Ammon's horn (tissue), 1 donor: ENCODE results near the gene OPCML.

ENCODE experiments used
- DNase-seq: peaks from one replicate; pipeline ENCODE4 v3.0.0-alpha.2; 2016; ENCODE audit warnings: low spot score

The OPCML gene

GRCh38 chr11:133173810-133174412 is 358.4 kb downstream of the OPCML start:
- no peak for DNase-seq

GRCh38 chr11:133172349-133172748 is 360.0 kb downstream of the OPCML start:
- no peak for DNase-seq

DNA sequence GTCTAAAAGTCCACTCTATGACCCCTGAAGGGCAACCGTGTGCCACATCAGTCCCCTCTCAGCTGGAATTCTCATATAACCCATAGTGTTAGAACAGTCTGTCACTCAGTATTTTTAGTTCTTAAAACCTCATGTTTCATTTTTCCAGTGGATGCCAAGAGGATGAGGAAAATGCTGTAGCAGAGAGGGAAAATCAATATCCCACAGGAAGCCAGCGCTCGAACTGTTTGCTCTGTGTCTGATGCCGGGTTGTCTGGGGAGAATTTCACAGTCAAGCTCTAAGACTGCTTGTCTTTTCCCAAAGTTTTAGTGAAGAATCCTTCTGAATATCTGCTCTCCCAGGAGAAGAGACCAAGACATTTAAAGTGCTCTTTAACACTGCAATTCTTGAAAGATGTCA is 360.9 kb downstream of the OPCML start:
- no peak for DNase-seq

DNA sequence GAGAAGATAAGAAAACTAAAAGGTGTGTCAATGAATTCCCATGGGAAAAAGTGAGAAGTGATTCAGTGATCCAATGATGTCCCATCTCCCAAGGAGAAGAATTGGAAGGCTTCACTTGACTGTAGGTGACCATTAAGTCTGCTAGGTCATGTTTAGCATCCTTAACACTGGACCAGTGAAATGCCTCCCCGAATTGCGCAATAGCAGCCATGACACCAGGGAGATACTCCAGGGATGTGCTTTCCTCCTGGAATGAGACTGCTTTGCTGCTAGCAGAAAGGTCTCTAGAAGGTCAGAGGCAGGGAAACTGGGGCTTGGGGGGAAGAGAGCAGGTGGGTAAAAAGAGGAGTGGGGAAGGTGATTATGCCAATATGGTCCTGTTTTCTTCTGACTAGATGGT is 364.3 kb downstream of the OPCML start:
- DNase-seq = no peak

DNA sequence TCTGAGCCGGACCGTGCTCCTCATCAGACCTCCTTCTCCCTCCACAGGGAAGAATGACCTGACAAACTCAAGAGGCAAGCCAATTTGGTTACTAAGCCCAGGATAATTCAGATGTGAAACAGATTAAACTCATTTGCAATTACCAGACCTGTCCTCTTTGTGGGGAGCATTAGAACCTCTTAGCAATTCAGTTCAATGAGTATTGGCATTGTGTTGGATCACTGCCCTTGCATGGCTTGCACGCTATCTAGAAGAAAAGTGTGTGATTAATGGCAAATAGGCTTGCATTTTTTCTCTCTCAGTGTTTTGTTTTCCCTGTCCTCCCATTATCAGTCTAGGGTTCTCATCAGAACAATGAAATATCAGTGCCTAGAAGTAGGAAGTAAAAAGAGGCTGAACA is 365.6 kb downstream of the OPCML start:
- DNase-seq = no peak

- no peak for DNase-seq
Measured at GRCh38 chr11:133164986-133165385, 367.3 kb downstream of the OPCML start.

GRCh38 chr11:133163463-133164419 is 368.6 kb downstream of the OPCML start:
- peak; percentile 80 for DNase-seq

DNA sequence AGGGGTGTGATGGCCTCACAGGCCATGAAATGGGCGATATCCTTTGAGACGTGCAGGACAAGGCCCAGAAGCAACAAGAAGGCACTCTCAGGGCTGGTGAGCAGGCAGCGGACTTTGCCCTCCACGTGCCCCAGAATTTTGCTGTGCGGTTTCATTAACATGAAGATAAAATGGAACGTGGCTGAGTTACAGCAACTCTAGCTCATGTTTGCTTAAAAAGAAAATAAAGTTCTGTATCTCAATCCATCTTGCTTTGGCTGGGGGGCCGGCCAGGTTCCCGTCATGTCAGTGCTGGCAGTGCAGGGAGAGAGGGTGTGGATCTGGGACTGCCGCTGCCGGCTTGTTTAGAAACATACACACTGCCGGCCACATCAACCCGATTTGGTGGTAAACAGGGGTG is 370.1 kb downstream of the OPCML start:
- no peak for DNase-seq

GRCh38 chr11:133160754-133161153 is 371.5 kb downstream of the OPCML start:
- no peak for DNase-seq

DNA sequence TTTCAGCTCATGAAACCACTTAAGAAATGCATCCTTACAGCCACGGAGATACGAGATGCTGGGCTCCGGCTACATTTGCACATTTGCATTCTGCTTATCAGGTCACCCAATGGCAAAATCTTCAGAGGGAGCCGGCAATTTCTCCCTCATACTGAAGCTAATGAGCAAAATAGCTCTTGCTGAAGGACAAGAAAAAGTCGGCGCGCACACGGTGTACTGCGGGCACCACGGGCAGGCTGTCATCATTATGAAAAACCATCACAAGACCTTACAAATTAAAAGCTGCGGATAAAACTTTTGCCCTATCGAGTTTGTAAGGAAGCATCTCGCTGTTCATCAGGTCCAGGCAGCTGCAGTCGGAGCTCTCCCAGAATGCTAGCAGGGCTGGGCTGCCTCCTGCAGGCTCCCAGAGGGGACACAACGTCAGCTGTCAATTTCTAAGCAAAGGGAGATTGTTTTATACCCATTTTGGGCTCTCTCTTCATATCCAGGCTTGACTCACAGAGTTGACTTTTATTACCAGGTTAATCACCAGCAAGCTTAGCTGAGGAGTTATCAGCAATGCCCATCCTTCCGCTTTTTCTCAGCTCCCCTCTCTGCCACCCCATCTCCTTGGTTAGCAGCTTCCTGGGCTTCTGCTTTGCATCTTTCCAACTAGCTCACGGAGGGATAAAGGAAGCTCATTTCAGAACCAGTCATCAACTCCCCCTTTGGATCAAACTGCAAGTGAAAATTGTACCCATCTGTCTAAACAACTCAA is 375.1 kb downstream of the OPCML start:
- DNase-seq = peak; percentile 28

DNA sequence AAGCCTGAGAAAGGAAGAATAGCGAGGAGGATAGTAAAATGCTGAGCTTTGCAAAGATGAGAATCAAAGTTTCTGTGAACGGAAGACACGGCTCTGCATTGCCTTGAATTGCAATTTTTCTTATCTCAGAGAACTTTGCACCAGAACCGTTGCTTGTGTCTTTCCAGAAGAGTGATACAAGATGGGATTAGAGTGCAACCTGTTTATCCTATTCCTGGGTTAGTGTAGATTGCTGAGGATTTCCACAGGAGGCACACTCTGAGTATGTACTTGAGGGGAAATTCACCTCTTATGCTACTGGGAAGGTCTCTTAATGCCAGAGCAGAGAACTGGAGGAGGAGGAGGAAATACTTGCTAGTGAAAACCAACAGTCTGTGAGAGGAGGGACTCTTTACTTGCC is 377.5 kb downstream of the OPCML start:
- no peak for DNase-seq

DNA sequence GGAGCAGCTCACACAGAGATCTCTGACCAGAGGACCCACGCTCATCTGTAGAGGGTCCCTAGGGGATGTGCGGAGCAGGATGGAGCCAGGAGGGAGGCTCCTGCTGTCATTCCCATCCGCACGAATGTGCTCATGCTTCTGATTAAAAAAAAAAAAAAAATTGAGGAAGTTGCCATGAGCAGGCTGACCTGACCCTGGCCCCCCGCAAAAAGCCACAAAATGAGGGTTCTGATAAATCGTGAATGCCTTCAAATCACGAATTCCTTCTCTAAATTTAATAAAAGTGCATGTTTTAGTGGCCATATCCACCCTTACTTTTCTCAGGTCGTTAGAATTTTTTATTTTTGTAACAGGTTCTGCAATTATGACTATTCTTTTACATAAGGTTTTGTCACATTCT is 378.2 kb downstream of the OPCML start:
- DNase-seq = no peak

DNA sequence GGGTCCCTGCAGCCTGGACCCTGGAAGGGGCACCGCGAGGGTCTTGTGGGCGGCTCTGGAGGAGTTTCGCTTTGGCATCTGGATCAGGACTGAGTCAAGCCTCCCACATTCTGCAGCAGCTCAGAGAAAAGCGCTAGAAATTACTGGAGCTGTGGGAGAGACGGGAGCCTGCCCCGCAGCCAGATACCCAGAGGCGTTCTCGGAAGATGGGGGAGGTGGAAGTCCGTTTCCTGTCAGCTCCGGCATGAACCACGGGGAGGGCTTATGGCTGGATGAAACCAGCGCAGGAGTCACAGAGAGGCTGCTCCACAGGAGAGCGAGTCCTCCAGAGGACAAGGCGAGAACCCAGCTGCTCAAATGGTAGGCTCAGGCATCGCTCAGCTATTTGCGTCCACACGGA is 379.3 kb downstream of the OPCML start:
- no peak for DNase-seq

- DNase-seq = no peak
Measured at GRCh38 chr11:133149698-133150097, 382.6 kb downstream of the OPCML start.

- no peak for DNase-seq
Measured at GRCh38 chr11:133147625-133148024, 384.7 kb downstream of the OPCML start.

- DNase-seq = no peak
Measured at GRCh38 chr11:133146697-133147306, 385.5 kb downstream of the OPCML start.

GRCh38 chr11:133137939-133138338 is 394.4 kb downstream of the OPCML start:
- DNase-seq = no peak

DNA sequence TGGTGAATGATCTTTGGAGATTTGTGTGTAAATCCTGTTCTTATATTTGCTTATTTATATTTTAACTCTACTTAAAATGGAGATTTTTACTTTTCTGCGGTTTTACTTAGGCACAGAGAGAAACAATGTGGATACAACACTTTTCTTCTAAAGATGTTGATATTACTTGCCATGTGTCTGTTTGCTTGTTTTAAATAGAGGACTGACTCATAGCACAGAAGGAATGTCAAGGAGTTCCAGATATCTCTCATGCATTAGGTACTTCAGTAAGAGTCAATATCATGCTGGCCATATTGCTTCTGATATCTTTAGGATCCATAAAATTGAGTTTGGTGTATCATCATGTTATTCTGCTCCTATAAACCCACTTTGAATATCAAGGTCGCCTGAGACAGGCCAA is 395.0 kb downstream of the OPCML start:
- no peak for DNase-seq

GRCh38 chr11:133136376-133136775 is 395.9 kb downstream of the OPCML start:
- no peak for DNase-seq

- DNase-seq = peak; percentile 80
Measured at GRCh38 chr11:133134314-133135173, 397.8 kb downstream of the OPCML start.

DNA sequence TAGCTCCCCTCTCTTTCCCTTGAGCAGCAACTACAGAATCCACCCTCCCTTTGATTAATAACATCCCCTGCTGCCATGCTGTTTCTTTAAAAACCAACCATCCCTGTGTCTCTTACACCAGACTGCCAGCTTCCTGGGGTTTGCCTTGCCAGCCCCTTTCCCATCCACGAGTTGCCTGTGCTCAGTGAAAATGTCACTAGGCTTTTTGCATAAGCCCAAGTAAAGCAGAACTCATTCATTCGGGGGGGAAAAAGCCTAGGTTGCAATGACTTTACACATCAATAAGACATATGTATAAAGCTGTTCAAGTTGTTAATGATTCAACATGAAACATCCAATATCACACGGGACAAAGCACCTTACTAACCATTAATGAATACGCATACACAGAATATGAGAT is 398.7 kb downstream of the OPCML start:
- no peak for DNase-seq
